Mesenteric fat pad (tissue), 1 donor: ENCODE data around the gene EIF4G1. TPM values are rescaled to one million over a fixed set of nuclear protein-coding genes. Genes with fewer than 3 reads are reported as not detected.

Experiments used
- DNase-seq: peaks from one replicate; pipeline ENCODE4 v3.0.0-alpha.2; 2020; ENCODE audit warnings: low spot score
- total RNA-seq: library from RNA; stranded (reverse); fragmentation: NEBNext Ultra II Directional; extraction: Animal tissue kit (Norgen Biotek cat#: 25700); gene quantifications from one replicate; pipeline ENCODE4 v1.2.1, GENCODE V29; 2021
- donor health status: DM: yes; HTN: yes; CAD: no.

EIF4G1 gene
- total RNA-seq, 1 donor from 2014 or later: 361 TPM

GRCh38 chr3:184361932-184362667, 47.7 kb downstream of the EIF4G1 start:
- DNase-seq: no peak

GRCh38 chr3:184362668-184363546, 48.5 kb downstream of the EIF4G1 start:
- peak; percentile 97 for DNase-seq

DNA sequence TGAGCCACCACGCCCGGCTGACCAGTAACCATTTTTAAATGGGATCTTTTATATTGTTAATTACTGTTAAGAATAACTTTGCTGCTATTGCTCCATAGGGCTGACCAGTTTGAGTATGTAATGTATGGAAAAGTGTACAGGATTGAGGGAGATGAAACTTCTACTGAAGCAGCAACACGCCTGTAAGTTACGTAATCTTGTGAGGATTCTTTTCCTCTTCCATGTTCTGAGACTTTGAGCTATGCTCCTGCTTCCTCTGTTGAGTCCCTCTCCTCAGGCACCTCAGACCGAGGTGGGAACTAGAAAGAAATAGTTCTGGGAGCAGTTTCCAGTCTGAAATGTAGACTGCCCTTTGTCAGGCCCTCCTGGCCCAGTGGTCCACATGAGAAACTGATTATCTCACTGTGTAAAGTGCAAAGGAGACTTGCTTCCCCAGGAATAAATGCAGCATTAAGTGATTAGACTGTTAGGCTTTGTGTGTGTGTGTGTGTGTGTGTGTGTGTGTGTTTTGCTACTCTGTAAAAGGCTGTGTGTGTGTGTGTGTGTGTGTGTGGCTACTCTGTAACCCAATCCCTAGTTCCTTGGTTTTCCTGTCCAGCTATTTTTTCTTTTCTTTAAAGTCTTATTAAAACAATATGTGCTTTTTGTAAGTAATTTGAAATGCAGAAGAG, 52.3 kb downstream of the EIF4G1 start:
- no peak for DNase-seq

DNA sequence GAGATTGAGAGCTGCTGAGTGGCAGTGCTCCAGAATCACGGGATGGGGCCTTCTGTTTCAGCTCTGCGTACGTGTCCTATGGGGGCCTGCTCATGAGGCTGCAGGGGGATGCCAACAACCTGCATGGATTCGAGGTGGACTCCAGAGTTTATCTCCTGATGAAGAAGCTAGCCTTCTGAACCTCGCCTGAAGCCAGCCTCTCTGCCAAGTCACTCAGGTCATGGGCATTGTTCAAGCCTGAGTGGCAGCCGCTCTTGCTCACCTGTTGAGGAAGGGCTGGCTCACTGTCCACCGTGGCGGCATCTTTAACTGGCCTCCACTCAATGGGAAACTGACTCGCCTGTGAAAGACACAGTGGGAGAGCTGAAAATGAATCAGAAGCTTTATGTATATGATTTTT, 53.7 kb downstream of the EIF4G1 start:
- DNase-seq: no peak

GRCh38 chr3:184368586-184369183, 54.3 kb downstream of the EIF4G1 start:
- DNase-seq: no peak

GRCh38 chr3:184371570-184372018, 57.2 kb downstream of the EIF4G1 start:
- no peak for DNase-seq

- no peak for DNase-seq
These were observed 58.0 kb downstream of the EIF4G1 start for GRCh38 chr3:184372296-184372821.

- no peak for DNase-seq
These were observed 58.5 kb downstream of the EIF4G1 start for GRCh38 chr3:184372911-184373310.

GRCh38 chr3:184373422-184373821, 59.0 kb downstream of the EIF4G1 start:
- DNase-seq: no peak

DNA sequence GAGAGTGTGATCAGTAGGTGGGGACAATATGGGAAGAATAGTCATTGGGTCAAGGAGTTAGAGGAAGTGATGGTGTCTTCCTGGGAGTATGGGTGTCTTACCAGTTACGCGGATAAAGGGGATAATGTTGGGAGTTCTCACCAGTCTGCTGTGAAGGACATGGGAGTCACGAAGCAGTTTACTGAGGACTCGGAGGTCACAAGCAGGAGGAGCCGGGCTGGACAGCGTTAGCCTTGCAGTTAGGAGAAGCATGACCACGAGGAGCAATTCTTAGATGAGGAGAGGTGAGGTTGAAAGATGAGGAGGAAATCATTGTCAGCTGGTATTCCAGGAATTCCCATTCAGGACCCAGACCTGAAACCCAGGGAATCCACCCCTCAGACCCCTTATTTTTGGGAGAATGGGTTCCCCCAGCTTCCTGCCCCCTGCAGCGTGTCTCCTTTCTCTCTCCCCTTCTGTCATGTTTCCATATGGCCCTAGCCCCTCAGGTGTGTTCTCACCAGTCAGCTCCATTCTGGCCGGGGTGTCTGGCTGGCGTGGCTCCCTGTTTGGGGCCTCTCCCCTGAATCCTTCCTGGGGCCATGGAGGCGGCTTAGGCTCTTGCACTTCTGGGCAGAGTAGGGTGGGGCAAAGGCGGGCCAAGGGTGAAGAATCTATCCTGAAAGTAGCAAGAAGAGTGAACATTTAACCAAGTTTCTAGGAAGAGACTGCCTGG, 61.5 kb downstream of the EIF4G1 start:
- no peak for DNase-seq

DNA sequence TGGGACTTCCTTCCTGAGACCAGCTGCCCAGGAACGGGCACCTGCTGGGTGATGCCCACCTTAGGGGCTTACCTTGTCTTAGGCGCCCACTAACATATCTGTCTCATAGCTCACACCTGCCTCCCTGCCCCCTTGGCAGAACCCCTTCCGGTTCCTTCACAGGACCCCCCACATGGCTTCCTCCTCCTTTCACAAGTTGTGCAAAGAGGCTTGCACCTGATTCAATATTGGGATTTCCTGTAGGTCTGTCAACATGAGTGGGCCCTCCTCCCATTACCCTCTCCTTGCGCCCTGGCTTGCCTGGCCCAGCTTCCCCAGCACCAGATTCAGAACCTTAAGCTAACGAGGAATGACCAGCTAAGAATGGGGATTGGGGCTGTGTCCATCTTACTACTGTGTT, 63.0 kb downstream of the EIF4G1 start:
- no peak for DNase-seq

- no peak for DNase-seq
These were observed 63.6 kb downstream of the EIF4G1 start, which contains the start of gene THPO for GRCh38 chr3:184377882-184378445. THPO (minus strand) TSS chr3:184378207; CDS start chr3:184376259, 1,948 bp downstream.

- DNase-seq: no peak
These were observed 64.4 kb downstream of the EIF4G1 start for GRCh38 chr3:184378651-184379357.

DNA sequence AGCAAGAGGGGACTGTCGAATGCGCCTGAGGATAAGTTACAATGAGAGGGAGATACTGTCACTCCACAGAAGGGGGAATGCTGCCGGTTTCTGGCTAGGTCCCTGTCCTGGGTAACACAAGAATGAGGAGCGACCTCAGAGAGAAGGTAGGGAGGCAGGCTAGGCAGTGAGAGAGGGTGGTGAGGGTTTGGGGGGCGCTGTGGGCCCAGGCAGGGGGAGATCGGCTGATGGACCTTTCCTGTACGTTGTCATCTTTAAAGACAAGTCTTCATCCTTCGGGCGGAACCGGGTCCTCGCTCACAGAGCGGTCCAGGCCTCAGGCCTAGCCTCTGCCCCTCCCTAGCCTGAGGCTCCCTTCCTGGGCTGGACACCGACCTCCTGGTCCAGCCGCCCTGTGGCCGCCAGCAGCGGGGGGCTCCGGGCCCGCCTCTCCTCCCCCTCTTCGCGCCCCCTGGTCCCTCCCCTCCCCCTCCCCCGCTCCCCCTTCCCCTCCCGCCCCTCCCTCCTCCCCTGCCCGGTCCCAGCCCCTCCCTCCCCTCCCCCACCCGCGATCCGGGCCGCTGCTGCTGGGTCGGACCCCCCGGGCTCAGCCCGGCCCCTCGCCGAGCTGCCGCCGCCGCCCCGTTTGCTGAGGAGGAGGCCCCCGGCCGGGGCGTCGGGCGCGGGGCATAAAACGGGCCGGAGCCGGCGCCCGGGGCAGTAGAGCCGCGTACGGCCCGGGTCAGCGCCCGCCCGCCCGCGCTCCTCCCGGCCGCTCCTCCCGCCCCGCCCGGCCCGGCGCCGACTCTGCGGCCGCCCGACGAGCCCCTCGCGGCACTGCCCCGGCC, 65.2 kb downstream of the EIF4G1 start, which contains the start of gene CHRD:
TSS of gene CHRD (plus strand) at position 697 of the 827 bp plus-strand sequence. CDS start 265 bp downstream, outside the sequence.
- DNase-seq: no peak

GRCh38 chr3:184380185-184380626, 65.8 kb downstream of the EIF4G1 start:
- no peak for DNase-seq

GRCh38 chr3:184380627-184381260, 66.3 kb downstream of the EIF4G1 start:
- no peak for DNase-seq
